Cardiac septum (tissue), 1 donor: Measurements from ENCODE around the gene CACNG5. TPM values are rescaled to one million over a fixed set of nuclear protein-coding genes. Genes with fewer than 3 reads are reported as not detected.
A peak's percentile ranks its signal among the peaks of the same experiment; 100 is the strongest.
"Not testable (repeated sequence)": the region's sequence is repeated elsewhere in the genome, so short reads cannot be mapped to it uniquely, and the experiment has no call there.

Source experiments
- DNase-seq: peaks from one replicate; pipeline ENCODE4 v3.0.0-alpha.2; 2020; ENCODE audit warnings: low spot score
- intact Hi-C: fragments of 100-400 bp; cut with DNase I; formaldehyde crosslinking; loops from one replicate; pipeline ENCODE4 v1.14.0; 2022
- total RNA-seq: library from RNA; stranded (reverse); fragmentation: NEBNext Ultra II Directional; extraction: Animal tissue kit (Norgen Biotek cat#: 25700); gene quantifications from one replicate; pipeline ENCODE4 v1.2.1, GENCODE V29; 2021
- donor health status: DM: no; HTN: no; CAD: no.

Gene CACNG5
- total RNA-seq, 1 donor from 2014 or later, result not detected

DNA sequence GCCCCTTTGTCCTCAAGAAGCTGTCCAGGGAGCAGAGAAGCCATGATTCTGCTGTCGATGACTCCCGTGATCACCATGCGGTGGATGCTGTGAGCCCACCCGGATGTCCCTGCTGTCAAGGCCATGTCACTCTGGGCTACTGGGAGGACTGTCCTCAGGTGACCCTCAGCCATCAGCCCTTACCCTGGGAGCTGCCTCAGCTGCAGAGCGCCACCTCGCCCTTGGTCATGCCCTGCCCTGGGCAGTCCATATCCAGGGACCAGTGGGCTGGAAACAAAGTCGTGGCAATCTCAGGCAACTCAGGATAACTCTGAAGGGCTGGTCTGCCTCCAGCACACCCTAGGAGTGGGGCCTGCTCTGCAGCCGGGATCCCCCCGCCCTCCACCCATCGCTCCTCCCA lies 63.6 kb downstream of the CACNG5 start:
- DNase-seq, result no peak
- intact Hi-C loops, result no loop called here

DNA sequence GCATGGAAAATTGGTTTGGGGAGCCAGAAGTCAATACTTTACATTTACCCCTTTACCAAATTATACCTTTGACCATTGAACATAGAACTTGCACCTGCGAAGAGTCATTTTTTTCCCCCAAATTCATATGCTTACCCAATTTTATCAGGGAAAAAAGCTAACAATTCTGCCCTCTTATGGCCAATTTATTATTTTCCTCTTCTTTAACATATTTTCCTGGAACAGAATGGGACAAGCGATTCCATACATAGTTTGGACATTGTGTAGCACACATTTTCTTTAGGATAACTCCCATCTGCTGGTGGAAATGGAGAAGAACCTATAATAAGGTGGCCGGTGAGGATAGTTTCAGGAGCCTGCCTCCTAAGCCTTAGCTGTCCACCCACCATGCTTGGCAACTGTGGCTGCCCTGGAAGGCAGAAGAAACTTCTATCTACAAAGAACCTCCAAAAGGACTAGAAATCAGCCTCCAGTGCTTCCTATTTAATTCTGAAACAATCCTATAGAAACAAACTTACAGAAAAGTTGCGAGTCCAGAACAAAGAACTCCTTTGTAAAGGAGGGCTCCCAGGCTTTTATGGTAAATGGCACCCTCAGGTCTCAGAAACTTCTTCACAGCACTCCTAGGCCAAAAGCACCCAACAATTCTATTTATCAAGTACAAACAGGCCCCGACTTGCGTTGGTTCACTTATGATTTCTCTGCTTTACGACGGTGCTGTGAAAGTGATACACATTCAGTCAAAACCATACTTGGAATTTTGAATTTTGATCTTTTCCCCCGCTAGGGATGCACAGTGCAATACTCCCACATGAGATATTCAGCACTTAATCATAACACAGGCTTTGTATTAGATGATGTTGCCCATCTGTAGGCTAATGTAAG lies 65.5 kb downstream of the CACNG5 start:
- no peak for DNase-seq

DNA sequence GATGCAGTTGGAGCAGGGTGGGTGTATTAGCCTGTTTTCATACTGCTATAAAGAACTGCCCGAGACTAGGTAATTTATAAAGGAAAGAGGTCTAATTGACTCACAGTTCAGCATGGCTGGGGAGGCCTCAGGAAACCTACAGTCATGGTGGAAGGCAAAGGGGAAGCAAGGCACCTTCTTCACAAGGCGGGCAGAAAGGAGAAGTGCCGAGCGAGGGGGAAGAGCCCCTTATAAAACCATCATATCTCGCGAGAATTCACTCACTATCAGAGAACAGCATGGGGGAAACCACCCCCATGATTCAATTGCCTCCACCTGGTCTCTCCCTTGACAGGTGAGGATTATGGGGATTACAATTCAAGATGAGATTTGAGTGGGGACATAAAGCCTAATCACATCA lies 68.4 kb downstream of the CACNG5 start:
- intact Hi-C loops, DNase-seq: not testable (repeated sequence)

More for the DNA sequence above, 65.5 kb downstream of the CACNG5 start:
- intact Hi-C loops, result no loop called here

DNA sequence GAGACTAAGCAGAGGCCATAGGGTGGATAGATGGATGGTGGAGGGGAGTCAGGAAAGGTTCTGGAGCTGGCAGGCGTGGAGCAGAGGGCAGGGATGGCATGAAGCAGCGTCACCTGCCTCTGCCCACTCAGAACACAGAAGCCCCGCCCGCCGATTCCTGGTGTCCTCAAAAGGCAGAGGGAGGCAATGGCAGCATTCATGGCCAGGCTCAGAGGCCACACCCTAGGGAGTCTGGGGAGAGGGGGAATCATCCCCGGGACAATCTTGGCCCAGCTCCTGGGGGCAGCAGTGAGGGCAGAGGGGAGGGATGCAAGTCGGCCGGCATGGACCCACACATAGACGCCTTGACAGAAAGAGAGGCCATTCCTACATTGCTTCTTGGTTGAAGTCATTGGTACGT lies 68.9 kb downstream of the CACNG5 start:
- intact Hi-C loops, result no loop called here

DNA sequence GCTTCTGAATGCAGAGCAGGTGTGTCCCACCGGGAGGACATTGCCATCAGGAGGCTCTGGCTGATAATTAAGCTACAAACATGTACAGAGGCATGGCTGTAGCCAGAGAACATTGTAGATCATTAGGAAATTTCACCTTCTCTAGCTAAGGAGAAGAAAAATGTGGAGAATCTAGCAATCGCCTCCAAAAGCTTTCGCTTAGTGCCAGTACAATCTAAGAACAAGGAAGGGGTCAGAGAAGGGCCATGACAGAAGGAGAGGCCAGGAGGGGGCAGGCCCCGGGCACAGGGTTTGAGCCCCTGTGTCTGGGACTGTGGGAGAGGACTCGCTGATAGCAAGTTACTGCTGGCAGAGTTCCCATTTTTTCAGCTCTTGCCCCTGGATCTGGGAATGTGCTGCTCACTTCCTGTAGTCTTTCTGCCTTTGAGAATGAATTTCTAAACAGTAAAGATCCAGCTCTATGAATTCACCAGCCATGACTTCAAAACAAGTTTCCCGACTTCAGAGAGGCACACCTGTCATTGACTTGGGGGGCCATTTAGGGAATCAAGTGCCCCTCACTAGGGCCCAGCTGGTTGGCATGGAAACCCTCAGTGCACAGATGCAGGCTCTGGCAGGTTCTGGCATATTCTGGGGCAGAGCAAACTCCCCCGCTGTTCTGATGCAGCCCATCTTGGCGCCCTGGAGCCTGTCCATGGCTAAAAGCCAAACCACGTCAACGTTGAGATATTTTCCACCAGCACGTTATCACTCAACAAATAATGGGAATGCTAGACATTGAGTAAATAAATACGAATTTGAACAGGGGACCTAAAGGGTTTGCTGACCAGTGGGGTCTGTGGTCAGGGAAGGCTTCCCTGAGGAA lies 70.1 kb downstream of the CACNG5 start:
- intact Hi-C loops, result no loop called here
- DNase-seq, result peak; percentile 72

More for the DNA sequence above, 68.9 kb downstream of the CACNG5 start:
- no peak for DNase-seq

DNA sequence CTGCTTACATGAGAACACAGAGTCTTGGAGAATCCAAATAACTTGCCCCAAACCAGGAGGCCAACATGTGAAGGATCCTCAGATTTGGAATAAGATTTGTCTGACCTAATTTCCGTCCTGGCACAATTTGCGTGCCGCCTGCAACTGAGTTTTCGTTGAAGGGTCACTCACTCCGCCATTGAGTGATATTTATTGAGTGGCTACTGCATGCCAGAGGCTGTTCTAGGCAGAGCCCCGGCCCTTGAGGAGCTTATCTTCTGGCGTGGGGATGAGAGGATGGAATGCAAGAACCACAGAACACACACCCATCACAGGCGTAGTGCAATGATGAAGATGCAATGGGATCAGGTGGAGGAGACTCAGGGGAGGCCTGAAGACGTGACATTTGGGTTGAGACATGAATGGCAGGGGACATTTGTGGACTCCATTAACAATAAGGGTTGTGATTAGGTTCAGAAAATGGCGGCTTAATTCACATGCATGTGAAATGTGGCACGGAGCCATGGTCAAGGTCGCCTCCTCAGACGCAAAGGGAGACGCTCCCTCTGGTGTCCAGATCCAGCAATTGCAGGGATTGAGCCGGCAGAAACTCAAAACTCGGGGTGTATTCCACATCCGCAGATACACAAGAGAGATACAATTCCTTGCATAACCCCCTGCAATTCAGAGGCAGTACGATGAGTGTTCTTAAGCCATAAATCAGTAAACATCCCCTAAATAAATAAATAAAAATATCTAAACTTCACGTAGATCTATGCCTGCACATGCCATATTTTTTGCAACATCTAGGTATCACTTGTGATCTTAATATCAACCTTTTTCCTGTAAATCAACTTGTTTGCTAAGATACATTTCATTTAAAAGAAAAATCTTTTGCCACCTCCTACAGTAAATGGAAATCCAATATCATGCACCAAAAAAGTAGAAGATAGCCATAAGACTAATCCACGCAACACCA lies 71.7 kb downstream of the CACNG5 start:
- intact Hi-C loops, result loop anchor here (2.0 kb wide), 1 partner anchor 178 kb away; no protein-coding TSS in a partner anchor
- DNase-seq, result peak; percentile 79

DNA sequence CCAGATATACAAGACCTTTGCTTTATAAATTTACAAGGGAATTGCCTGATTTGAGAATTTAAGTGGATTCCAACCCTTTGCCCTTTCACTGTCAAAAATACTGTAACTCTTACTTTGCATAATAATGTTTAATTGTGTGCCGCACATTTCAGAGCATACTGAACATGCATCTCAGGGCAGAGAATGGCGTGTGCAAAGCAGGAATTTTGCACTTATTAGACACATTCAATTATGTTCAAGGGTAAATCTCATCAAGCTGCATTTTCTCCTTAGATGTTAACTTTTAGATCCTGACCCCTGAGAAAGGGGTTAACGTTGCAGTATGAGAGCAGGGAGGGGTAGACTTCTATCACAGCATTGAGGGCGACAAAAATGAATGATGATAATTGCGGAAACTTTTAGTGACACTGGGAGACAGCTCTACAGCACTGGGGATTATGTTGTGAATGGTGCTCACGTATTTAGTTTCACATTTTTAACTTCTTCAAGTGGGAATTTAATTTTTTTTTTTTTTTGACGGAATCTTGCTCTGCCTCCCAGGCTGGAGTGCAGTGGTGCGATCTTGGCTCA lies 75.0 kb downstream of the CACNG5 start:
- intact Hi-C loops, result no loop called here
- DNase-seq, result no peak

DNA sequence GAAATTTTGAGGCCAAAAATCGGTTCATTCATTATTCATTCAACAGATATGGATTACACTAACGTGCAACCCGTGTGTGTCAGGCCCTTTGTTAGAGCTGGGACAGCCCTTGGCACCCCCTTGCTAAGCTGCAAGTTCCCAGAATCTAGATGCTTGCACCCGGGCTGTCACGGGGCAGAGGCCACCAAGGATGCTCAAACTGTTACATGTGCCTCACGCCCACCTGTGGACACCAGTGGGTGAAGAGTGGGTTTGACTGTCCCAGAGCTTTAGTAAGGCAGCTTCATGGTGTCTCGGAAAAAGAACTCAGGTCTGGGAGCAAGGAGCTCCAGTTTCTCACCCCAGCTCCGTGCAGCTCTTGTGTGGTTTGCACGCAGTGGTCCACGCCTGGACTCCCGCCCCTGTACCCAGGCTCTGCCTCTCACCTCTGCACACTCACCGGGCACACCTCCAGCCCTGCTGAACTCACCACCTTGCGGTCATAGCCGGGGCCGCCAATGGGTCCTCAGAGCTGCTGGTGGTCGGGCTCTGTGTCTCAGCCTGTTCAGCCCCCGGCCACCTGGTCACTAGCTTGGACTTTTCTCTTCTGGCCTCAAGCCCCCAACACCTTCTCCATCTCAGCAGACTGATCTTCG lies 75.9 kb downstream of the CACNG5 start:
- DNase-seq, result no peak
- intact Hi-C loops, result no loop called here

DNA sequence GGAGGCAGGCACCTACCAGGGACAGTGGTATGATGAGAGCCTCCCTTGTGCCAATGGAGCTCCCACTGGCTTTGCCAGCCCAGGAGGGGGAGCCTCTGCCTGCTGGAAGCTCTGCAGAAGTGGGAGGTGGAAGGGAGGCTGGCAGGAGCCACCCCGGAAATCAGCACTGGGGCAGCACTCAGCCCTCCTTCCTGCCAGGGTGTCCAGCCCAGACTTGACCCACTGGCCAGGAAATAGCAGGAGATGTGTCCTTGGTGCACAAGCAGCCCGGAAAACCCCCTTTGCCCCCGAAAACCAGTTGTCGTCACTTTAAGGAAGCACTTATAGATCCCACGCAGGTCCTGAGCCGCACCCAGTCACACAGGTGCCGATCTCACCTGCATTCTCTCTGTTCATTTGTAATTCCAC lies 80.3 kb downstream of the CACNG5 start:
- intact Hi-C loops, result no loop called here
- no peak for DNase-seq

DNA sequence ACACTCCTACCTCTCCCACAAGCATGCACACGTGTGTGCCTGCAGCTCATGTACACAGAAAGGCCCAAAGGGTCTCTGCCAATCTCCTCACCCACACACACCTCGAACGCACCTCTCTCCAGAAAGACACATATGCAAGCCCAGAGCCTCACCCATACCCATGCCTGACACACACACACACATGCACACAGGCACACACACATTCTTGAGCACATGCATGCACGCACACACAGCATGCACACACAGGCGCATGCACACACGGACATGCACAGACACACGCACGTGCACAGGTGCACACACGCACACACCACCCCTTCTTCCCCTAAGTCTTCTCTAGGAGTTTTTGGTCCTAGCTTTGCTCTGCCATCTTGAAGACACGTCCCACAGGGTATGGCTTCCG lies 80.9 kb downstream of the CACNG5 start:
- no peak for DNase-seq
- intact Hi-C loops, result no loop called here

DNA sequence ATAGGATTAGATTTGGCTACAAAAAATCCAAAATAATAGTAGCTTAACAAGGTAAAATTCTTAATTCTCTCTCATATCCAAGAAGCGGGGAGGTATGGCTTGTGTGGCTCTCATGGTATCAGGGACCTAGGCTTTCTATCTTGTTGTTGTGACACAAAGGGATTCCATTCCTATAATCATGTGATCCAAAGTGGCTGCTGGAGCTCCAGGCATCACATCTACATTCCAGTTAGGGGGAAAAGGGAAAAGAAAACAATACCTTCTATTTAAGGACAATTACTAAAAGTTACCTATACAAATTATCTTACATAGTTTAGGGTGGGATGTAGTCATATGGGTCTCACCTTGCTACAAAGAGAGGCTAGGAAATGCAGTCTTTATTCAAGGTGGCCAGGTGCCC lies 82.0 kb downstream of the CACNG5 start:
- intact Hi-C loops, result no loop called here
- DNase-seq, result no peak

DNA sequence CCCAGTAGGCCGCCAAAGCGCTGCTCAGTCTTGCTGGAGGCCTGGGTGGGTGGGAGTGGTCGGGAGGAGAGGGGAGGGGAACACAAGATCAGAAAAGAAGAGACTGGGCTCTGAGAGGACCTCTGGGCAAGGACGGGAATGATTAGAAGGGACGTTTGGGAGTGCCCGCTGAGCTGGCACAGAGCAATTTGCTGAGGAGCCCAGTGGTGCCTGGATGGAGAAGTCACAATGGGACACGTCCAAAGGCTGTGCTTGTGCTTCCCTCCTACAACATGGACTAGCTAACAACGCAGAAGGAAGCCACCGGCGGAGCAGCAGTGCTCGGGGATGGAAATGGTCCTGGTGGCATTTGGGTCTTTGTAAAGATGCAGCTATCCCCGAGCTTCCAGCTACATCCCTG lies 84.0 kb downstream of the CACNG5 start:
- no peak for DNase-seq
- intact Hi-C loops, result no loop called here

DNA sequence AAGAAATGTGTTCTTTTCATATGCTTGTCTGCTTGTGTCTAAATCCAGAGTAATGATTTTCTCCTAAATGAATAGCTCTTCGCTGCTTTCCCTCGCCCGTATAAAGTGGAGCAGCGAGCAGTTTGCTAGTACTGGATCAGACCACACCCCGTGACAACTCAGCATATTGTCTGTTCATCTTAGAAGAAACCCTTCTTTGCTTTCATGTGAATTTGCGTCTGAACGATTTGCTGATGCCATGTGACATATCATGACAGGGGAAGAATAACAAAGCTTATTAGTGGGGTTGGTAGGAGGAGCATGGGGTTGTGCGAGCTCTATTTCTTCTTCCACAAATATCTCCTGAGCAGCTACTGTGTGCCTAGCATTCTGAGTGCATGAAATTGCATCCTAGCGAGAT lies 85.5 kb downstream of the CACNG5 start:
- no peak for DNase-seq
- intact Hi-C loops, result no loop called here

DNA sequence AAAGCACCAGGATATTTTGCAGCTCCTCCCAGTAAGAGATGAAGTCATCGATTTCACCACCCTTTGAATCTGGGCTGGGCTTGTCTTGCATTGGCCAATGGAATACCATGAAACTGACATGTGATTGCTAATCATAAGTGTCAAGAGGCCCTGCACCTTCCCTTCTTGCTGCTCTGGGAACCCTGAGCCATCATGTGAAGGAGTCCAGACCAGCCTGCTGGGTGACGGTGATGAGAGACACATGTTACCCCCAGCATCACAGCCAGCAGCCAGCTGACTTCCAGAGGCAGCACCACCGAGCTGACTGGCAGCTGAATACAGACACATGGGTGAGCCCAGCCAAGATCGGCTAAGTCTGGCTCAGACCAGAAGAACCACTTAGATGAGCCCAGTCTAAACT lies 86.0 kb downstream of the CACNG5 start:
- no peak for DNase-seq
- intact Hi-C loops, result no loop called here

DNA sequence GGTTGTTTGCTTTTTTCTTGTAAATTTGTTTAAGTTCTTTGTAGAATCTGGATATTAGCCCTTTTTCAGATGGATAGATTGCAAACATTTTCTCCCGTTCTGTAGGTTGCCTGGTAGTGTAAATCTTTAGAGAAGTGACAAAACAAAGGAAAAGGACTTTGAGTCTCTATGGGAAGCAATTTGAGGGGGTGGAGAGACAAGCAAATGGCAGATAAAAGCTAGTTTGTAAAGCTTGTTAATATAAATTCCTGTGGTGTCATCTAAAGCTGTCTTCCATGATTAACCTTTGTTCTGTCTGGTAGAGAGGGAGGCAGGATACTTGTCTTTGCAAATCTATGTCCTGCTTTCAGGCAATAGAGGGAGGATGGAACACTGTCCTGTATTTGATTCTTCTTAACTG lies 89.0 kb downstream of the CACNG5 start:
- intact Hi-C loops, result no loop called here
- no peak for DNase-seq

DNA sequence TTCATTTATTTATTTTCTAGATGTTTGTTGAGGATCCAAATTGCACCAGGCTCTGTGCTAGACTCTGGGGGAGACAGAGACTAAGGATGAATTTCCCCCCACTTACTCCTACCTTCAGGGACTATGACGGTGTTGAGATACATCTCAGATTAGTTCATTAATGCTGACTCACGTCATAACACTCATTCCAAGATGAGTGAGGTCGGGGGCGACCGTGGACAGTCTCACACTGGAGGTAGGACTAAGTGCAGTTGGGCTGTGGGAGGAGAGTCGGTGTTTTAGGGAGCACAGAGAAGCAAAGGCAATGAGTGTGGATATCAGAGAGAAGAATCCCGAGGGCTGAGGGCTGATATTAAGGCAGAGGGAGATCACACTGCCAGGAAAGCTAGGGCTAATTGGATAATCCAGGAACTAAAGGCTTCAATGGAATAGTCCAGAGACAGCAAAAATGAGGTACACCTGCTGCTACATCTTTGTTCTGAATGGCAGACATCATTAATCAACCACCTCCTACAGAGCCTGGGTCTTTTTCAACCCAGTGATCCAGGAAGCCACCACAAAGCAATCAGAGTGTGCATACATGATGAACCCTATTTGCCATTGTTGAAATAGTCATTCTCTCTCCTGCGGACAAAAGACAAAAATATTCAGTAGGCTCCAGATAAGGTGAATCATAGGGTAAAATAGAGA lies 91.0 kb downstream of the CACNG5 start:
- DNase-seq, result peak; percentile 22
- intact Hi-C loops, result no loop called here

DNA sequence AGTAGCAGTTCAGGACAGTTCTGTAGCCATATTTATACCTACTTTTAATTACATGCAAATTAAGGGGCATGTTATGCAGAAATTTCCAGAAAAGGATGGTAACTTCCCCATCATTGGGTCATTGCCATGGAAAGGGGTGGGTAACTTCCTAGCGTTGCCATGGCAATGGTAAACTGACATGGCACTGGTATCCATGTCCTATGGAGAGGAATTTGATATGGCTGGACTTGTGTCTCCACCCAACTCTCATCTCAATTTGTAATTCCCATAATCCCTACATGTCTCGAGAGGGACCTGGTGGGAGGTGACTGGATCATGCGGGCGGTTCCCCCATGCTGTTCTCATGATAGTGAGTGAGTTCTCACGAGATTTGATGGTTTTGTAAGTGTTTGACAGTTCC lies 94.0 kb downstream of the CACNG5 start:
- intact Hi-C loops, result no loop called here
- DNase-seq, result peak; percentile 10

DNA sequence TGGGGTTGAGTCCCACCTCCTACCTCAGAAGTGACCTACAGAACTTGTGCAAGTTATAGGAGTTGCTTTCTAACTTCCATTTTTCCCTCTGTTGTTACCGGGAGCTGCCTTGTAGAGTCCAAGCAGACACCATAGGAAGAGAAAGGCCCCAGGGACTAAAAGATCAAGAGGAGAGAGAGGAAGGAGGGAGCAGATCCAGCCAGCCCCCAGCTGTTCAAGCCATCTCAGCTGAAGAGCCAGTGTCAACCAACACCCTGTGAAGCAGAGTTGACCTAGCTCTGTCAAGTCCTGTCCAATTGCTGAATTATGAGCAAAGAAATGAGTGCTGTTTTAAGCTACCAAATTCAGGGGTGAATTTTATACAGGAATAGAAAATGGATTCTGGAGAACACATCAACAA lies 94.7 kb downstream of the CACNG5 start:
- peak; percentile 17 for DNase-seq
- intact Hi-C loops, result no loop called here
